Tracheal epithelial cell (primary cell): ENCODE results near the gene ASIP. TPM values are rescaled to one million over a fixed set of nuclear protein-coding genes. Genes with fewer than 3 reads are reported as not detected.

Source experiments
- total RNA-seq: library from RNA; depleted of rRNA; stranded (reverse); fragments of >200 nt; gene quantifications from 2 replicates; pipeline ENCODE4 v1.2.1, GENCODE V29; 2014

ASIP gene
- not detected in 2 replicates for total RNA-seq

GRCh38 chr20:34240693-34241615 lies at the start of gene ASIP:
Gene ASIP (plus strand): TSS chr20:34241423. CDS start chr20:34260375, 18,952 bp downstream.

GRCh38 chr20:34302723-34303533 lies 61.7 kb downstream of the ASIP start, which contains the start of gene AHCY:
Gene AHCY (minus strand): TSS chr20:34303355. CDS start chr20:34303270, 85 bp downstream.

Other genes starting within 250 kb of the ASIP start
- gene RALY, start 247.5 kb upstream of the ASIP start, total RNA-seq = 58.0 and 73.5 TPM in 2 replicates
- gene EIF2S2, start 129.2 kb upstream of the ASIP start, total RNA-seq = 148 and 152 TPM in 2 replicates
- 224 and 276 TPM in 2 replicates for gene AHCY, start 61.9 kb downstream of the ASIP start, total RNA-seq
- 73.7 and 88.9 TPM in 2 replicates for gene ITCH, start 121.8 kb downstream of the ASIP start, total RNA-seq